Prostate gland (tissue), 2 donors: ENCODE measurements around the gene TARBP1.

Source experiments
- POLR2A ChIP-seq: fragments of 450-650 bp; IDR thresholded peaks from one replicate; pipeline ENCODE4 v1.6.1; 2016; ENCODE audit warnings: antibody characterized with exemption, mild to moderate bottlenecking
- POLR2AphosphoS5 ChIP-seq: sonication (generic); formaldehyde crosslinking; IDR thresholded peaks from one replicate; pipeline ENCODE4 v1.6.1; 2017; ENCODE audit warnings: antibody characterized with exemption
- TF ChIP-seq, protein P1 (sequence below), 4 experiments: fragments of 200-600 bp in 2 of 4; fragments of 450-650 bp in 2 of 4; sonication (generic) in 2 of 4; IDR thresholded peaks; 1 replicate in 3 of 4; 2 replicates in 1 of 4; pipeline ENCODE4 v1.5.1; 2016 to 2019; ENCODE audit warnings: antibody characterized with exemption in 4 of 4, mild to moderate bottlenecking in 2 of 4, moderate library complexity in 2 of 4

DNA sequence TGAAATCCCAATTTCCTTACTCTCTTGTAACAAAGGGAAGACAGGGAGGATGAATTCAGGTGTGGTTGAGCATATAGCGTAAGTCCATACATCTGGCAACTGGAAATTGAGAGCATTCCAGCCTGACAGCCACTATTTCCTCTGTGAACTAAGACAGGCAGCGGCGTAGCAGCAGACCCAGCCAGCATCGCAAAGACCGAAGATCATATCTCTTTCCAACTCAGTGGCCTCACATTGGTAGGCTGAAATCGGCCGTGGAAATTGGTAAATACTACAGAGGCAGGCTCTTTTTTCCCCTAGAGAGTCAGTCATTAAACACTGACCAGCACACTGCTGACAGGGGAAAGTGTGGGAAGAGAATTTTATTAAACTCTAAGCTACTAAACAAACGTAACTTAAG is 43.4 kb downstream of the TARBP1 start:
- TF ChIP-seq, protein P1, sequence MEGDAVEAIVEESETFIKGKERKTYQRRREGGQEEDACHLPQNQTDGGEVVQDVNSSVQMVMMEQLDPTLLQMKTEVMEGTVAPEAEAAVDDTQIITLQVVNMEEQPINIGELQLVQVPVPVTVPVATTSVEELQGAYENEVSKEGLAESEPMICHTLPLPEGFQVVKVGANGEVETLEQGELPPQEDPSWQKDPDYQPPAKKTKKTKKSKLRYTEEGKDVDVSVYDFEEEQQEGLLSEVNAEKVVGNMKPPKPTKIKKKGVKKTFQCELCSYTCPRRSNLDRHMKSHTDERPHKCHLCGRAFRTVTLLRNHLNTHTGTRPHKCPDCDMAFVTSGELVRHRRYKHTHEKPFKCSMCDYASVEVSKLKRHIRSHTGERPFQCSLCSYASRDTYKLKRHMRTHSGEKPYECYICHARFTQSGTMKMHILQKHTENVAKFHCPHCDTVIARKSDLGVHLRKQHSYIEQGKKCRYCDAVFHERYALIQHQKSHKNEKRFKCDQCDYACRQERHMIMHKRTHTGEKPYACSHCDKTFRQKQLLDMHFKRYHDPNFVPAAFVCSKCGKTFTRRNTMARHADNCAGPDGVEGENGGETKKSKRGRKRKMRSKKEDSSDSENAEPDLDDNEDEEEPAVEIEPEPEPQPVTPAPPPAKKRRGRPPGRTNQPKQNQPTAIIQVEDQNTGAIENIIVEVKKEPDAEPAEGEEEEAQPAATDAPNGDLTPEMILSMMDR (IDR thresholded peaks at IDR 0.05), result no peak
- TF ChIP-seq POLR2AphosphoS5, result no peak
- no peak for TF ChIP-seq POLR2A
